Mesenchymal stem cell (in vitro differentiated cells and primary cell): Measurements from ENCODE around the gene HSP90AB1.

Source experiments
- DNase-seq: peaks from one replicate; pipeline ENCODE4 v3.0.0-alpha.2; 2013
- H2AFZ ChIP-seq: one replicate; pipeline ENCODE4 v1.6.1; 2013; ENCODE audit warnings: low read depth, mild to moderate bottlenecking, control low read depth, inconsistent platforms, low read length, moderate library complexity
- H2AK5ac ChIP-seq: 2 replicates; pipeline ENCODE4 v1.6.1; 2013; ENCODE audit warnings: low read length, moderate library complexity, mild to moderate bottlenecking, inconsistent platforms; ENCODE audit not compliant: severe bottlenecking
- H2BK120ac ChIP-seq: one replicate; pipeline ENCODE4 v1.6.1; 2013; ENCODE audit warnings: low read depth, mild to moderate bottlenecking, inconsistent platforms, low read length, moderate library complexity
- H2BK12ac ChIP-seq, 2 experiments: one replicate each; pipeline ENCODE4 v1.6.1; 2013; ENCODE audit warnings: inconsistent platforms in 2 of 2, low read length in 2 of 2, mild to moderate bottlenecking in 2 of 2, moderate library complexity in 2 of 2, control low read depth in 1 of 2
- H2BK15ac ChIP-seq: one replicate; pipeline ENCODE4 v1.6.1; 2013; ENCODE audit warnings: mild to moderate bottlenecking, low read depth, inconsistent platforms; ENCODE audit not compliant: poor library complexity, severe bottlenecking
- H2BK5ac ChIP-seq: 2 replicates; pipeline ENCODE4 v1.6.1; 2013; ENCODE audit warnings: low read depth, mild to moderate bottlenecking, low read length, control low read depth, inconsistent platforms; ENCODE audit not compliant: poor library complexity, severe bottlenecking
- H3K14ac ChIP-seq, 2 experiments: one replicate each; pipeline ENCODE4 v1.6.1; 2013; ENCODE audit warnings: inconsistent platforms in 2 of 2, low read length in 2 of 2, control low read depth in 1 of 2, mild to moderate bottlenecking in 1 of 2, moderate library complexity in 1 of 2
- H3K18ac ChIP-seq, 2 experiments: one replicate each; pipeline ENCODE4 v1.6.1; 2013; ENCODE audit warnings: inconsistent platforms in 2 of 2, low read length in 2 of 2, control low read depth in 1 of 2, low read depth in 1 of 2, mild to moderate bottlenecking in 1 of 2
- H3K23ac ChIP-seq, 2 experiments: one replicate each; pipeline ENCODE4 v1.6.1; 2013; ENCODE audit warnings: inconsistent platforms in 2 of 2, low read length in 2 of 2, mild to moderate bottlenecking in 2 of 2, moderate library complexity in 2 of 2, control low read depth in 1 of 2
- H3K27ac ChIP-seq: 2 replicates; pipeline ENCODE4 v1.5.1; 2013; ENCODE audit warnings: mild to moderate bottlenecking, moderate library complexity, low read length, control low read depth, inconsistent platforms; ENCODE audit not compliant: poor library complexity, severe bottlenecking
- H3K27me3 ChIP-seq, 2 experiments: 2 replicates each; pipeline versions ENCODE4 v1.6.1 to v1.7.0; 2013; ENCODE audit warnings: low read length in 2 of 2, mild to moderate bottlenecking in 2 of 2, moderate library complexity in 2 of 2, control low read depth in 1 of 2, inconsistent platforms in 1 of 2; ENCODE audit not compliant: control insufficient read depth in 1 of 2, insufficient read depth in 1 of 2
- H3K36me3 ChIP-seq, 2 experiments: 2 replicates each; pipeline versions ENCODE4 v1.6.1 to v1.7.0; 2013; ENCODE audit warnings: low read length in 2 of 2, control low read depth in 1 of 2, inconsistent platforms in 1 of 2, low read depth in 1 of 2, mild to moderate bottlenecking in 1 of 2; ENCODE audit not compliant: insufficient read depth in 2 of 2, control insufficient read depth in 1 of 2
- H3K4ac ChIP-seq, 2 experiments: one replicate each; pipeline ENCODE4 v1.6.1; 2013; ENCODE audit warnings: inconsistent platforms in 2 of 2, low read length in 2 of 2, mild to moderate bottlenecking in 2 of 2, moderate library complexity in 2 of 2, control low read depth in 1 of 2, low read depth in 1 of 2
- H3K4me1 ChIP-seq: 2 replicates; pipeline ENCODE4 v1.6.1; 2013; ENCODE audit warnings: low read depth, low read length, control low read depth; ENCODE audit not compliant: control insufficient read depth, insufficient read depth
- H3K4me2 ChIP-seq: 2 replicates; pipeline ENCODE4 v1.6.1; 2013; ENCODE audit warnings: low read length, mild to moderate bottlenecking, inconsistent platforms; ENCODE audit not compliant: poor library complexity, severe bottlenecking
- H3K4me3 ChIP-seq, 2 experiments: 2 replicates each; pipeline versions ENCODE4 v1.5.1 to v1.7.0; 2013; ENCODE audit warnings: low read length in 2 of 2, mild to moderate bottlenecking in 2 of 2, control low read depth in 1 of 2, low read depth in 1 of 2; ENCODE audit not compliant: insufficient read depth in 1 of 2
- H3K79me1 ChIP-seq: replicated peaks from 2 replicates; pipeline ENCODE4 v1.6.1; 2013; ENCODE audit warnings: mild to moderate bottlenecking, control low read depth, low read length, inconsistent platforms; ENCODE audit not compliant: poor library complexity, severe bottlenecking
- H3K9ac ChIP-seq: 2 replicates; pipeline ENCODE4 v1.7.0; 2013; ENCODE audit warnings: mild to moderate bottlenecking, low read length, moderate library complexity
- H3K9me3 ChIP-seq: 2 replicates; pipeline ENCODE4 v1.7.0; 2013; ENCODE audit warnings: mild to moderate bottlenecking, low read length; ENCODE audit not compliant: control insufficient read depth
- H4K8ac ChIP-seq: one replicate; pipeline ENCODE4 v1.6.1; 2013; ENCODE audit warnings: inconsistent platforms, mild to moderate bottlenecking, low read length, moderate library complexity
- H4K91ac ChIP-seq: one replicate; pipeline ENCODE4 v1.6.1; 2013; ENCODE audit warnings: mild to moderate bottlenecking, low read length, inconsistent platforms
- WGBS: methylation state at CpG from one replicate; pipeline ENCODE4 v1.1.7; 2013; ENCODE audit warnings: mixed read lengths; 5-methylcytosine and 5-hydroxymethylcytosine counted together

The HSP90AB1 gene

GRCh38 chr6:44245391-44245911 lies 1.4 kb upstream of the HSP90AB1 start:
- Histone ChIP-seq H3K4me2 (peak overlapping the region; percentile 86), H4K91ac (peak overlapping the region; percentile 96), H3K79me1 (peaks cover 2% of the 10 kb centered on the region), H3K14ac (peak overlapping the region in 1 of 2 experiments; percentile 86), H2AK5ac (peak overlapping the region; percentile 29), H3K36me3 (peaks cover 7 to 21% of the 10 kb centered on the region in 2 experiments), H3K23ac (peak overlapping the region in 1 of 2 experiments; percentile 40), H4K8ac (peak overlapping the region; percentile 94), H3K18ac (peak overlapping the region; percentile 84 to 94), H3K27me3 (no peaks in the 10 kb centered on the region), H2BK15ac (peak overlapping the region; percentile 78), H2BK5ac (no peak overlapping the region), H3K4me3 (peak overlapping the region; percentile 54 to 87), H3K4me1 (peaks cover 13% of the 10 kb centered on the region), H2BK120ac (peak overlapping the region; percentile 87), H2AFZ (peak overlapping the region; percentile 76), H3K9me3 (no peaks in the 10 kb centered on the region), H3K27ac (peak overlapping the region; percentile 34), H3K9ac (peak overlapping the region; percentile 94), H2BK12ac (peak overlapping the region; percentile 12 to 19), H3K4ac (peak overlapping the region; percentile 71 to 77)
- WGBS = 77% methylated on average over 11 of the region's 12 CpGs
- DNase-seq = no peak

DNA sequence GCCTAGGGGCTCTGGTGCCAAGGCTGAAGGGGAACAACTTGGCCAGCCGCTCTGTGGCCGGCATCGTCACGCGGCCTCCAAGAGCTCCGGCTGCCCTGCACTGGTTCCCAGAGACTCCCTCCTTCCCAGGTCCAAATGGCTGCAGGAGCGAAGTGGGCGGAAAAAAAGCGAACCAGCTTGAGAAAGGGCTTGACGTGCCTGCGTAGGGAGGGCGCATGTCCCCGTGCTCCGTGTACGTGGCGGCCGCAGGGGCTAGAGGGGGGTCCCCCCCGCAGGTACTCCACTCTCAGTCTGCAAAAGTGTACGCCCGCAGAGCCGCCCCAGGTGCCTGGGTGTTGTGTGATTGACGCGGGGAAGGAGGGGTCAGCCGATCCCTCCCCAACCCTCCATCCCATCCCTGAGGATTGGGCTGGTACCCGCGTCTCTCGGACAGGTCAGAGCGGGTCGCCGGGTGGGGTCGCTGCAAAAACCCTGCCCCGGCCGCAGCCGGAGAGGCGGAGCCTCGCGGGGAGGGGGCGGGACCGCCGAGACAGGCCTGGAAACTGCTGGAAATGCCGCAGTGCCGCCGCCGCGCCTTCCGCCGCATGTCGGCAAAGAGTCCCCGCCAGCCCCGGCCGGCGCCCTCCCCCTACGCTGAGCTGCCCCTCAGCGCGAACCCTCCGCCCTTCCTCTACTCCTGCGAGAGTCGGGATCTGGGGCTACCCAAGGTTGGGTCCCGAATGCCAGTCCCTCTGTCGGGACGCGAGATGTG lies 814 bp upstream of the HSP90AB1 start:
- H3K79me1 ChIP-seq = peaks cover 2% of the 10 kb centered on the region
- peaks cover 11 to 27% of the 10 kb centered on the region in 2 experiments for H3K36me3 ChIP-seq
- H4K91ac ChIP-seq = peak overlapping the region; percentile 96
- peak overlapping the region; percentile 94 for H4K8ac ChIP-seq
- DNase-seq = peak; percentile 92
- peak overlapping the region; percentile 86 for H3K4me2 ChIP-seq
- peaks cover 13% of the 10 kb centered on the region for H3K4me1 ChIP-seq
- peak overlapping the region; percentile 78 for H2BK15ac ChIP-seq
- no peaks in the 10 kb centered on the region for H3K9me3 ChIP-seq
- peak overlapping the region; percentile 29 for H2AK5ac ChIP-seq
- H3K9ac ChIP-seq = peak overlapping the region; percentile 94
- H2BK12ac ChIP-seq = peak overlapping the region; percentile 19 to 91
- peak overlapping the region; percentile 94 to 98 for H3K18ac ChIP-seq
- H3K27ac ChIP-seq = peak overlapping the region; percentile 87
- WGBS = 3% methylated on average over 40 of the region's 62 CpGs
- peak overlapping the region; percentile 87 for H2BK5ac ChIP-seq
- H3K14ac ChIP-seq = peak overlapping the region in 1 of 2 experiments; percentile 86
- H3K27me3 ChIP-seq = no peaks in the 10 kb centered on the region
- H3K4ac ChIP-seq = peak overlapping the region; percentile 77 to 95
- H3K23ac ChIP-seq = peak overlapping the region in 1 of 2 experiments; percentile 54
- peak overlapping the region; percentile 87 for H2BK120ac ChIP-seq
- peak overlapping the region; percentile 74 to 87 for H3K4me3 ChIP-seq
- peak overlapping the region; percentile 83 for H2AFZ ChIP-seq

DNA sequence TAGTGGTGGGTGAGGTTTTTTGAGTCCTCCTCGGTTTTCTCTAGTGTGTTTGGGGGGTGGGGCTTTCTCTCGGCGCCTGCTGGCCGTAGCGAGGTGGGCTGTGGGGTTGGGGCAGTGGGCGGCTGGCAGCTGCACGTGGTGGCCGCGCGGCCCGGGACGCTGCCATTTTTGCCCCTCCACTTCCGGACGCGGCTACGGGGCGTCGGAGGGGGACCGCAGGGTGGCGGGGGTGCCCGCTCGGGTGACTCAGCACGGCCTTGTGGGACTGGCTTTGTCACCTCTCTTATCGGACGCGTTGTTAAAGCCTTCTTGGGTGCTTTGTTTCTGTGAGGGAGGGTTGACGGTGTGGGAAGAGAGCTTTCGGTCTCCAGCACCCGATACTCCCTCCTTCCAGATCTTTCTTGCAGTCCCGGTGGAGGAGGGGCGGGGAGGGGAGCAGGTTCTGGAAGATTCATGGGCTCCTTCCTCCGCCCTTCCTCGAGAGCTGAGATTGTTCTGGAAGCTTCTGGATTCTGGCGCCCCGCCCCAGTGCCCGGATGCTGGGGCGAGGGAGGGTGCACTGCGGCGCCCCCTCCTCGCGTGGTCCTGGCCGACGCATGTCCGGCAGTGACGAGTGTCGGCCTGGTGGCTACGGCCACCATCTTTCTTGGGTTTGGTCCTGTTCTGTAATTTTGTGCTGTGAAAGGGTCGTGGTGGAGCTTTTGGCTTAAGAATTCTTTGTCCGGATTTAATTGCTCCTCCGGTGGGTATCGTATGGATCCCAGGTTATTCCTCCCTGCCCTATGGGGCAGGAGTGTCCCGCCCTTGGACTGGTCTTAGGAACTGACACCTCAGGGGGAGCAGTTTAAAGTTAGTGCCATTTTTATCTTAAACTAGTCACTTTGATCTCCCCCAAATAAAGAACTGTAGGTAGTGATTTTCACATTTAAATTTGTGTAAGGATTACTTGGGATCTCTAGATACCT lies 719 bp downstream of the HSP90AB1 start:
- Histone ChIP-seq H2AFZ (no peak overlapping the region), H3K27me3 (no peaks in the 10 kb centered on the region), H3K14ac (peak overlapping the region; percentile 19 to 87), H3K4me3 (peak overlapping the region; percentile 87 to 93), H2BK120ac (peak overlapping the region; percentile 54), H3K4me1 (peaks cover 13% of the 10 kb centered on the region), H3K18ac (peak overlapping the region; percentile 64 to 92), H3K9me3 (no peaks in the 10 kb centered on the region), H2BK12ac (peak overlapping the region in 1 of 2 experiments; percentile 60), H3K27ac (peak overlapping the region; percentile 86), H3K4me2 (peak overlapping the region; percentile 73), H3K23ac (peak overlapping the region in 1 of 2 experiments; percentile 92), H3K4ac (peak overlapping the region in 1 of 2 experiments; percentile 93), H3K36me3 (peaks cover 19 to 42% of the 10 kb centered on the region in 2 experiments), H2BK15ac (peak overlapping the region; percentile 84), H2AK5ac (peak overlapping the region; percentile 78), H4K8ac (peak overlapping the region; percentile 29), H3K79me1 (peaks cover 2% of the 10 kb centered on the region), H3K9ac (peak overlapping the region; percentile 94), H4K91ac (no peak overlapping the region), H2BK5ac (peak overlapping the region; percentile 5)
- WGBS = under 1% methylated on average over 39 of the region's 52 CpGs
- DNase-seq = peak; percentile 64
